Lower leg skin (tissue), 4 donors: Measurements from ENCODE around the gene PIK3IP1. TPM values are rescaled to one million over a fixed set of nuclear protein-coding genes. Genes with fewer than 3 reads are reported as not detected.
"Not testable (repeated sequence)": the region's sequence is repeated elsewhere in the genome, so short reads cannot be mapped to it uniquely, and the experiment has no call there.

Experiments used
- DNase-seq, 2 donors: peaks; one replicate each; pipeline ENCODE4 v3.0.0-alpha.2; 2019; ENCODE audit warnings: low spot score in 2 of 2
- H3K4me3 ChIP-seq: fragments of 200-600 bp; sonication (generic); 2 replicates; pipeline ENCODE4 v1.5.1; 2017; ENCODE audit warnings: mild to moderate bottlenecking, low read depth; ENCODE audit not compliant: poor library complexity, severe bottlenecking
- CTCF ChIP-seq, 3 donors: fragments of 450-650 bp; IDR thresholded peaks; one replicate each; pipeline ENCODE4 v1.5.1; 2016; ENCODE audit warnings: antibody characterized with exemption in 3 of 3, mild to moderate bottlenecking in 3 of 3, moderate library complexity in 2 of 3
- POLR2A ChIP-seq, 2 donors: fragments of 450-650 bp; IDR thresholded peaks; one replicate each; pipeline ENCODE4 v1.6.1; 2016 to 2017; ENCODE audit warnings: antibody characterized with exemption in 2 of 2, mild to moderate bottlenecking in 1 of 2, moderate library complexity in 1 of 2
- WGBS, 2 donors: methylation state at CpG; one replicate each; pipeline ENCODE4 v1.1.5; 2018; 5-methylcytosine and 5-hydroxymethylcytosine counted together
- intact Hi-C: fragments of 100-400 bp; cut with DNase I; formaldehyde crosslinking; loops from one replicate; pipeline ENCODE4 v1.15.0; 2023; ENCODE audit warnings: low total_unique reads
- total RNA-seq, 4 donors: library from RNA; depleted of rRNA; stranded (reverse); fragments of >200 nt; gene quantifications; one replicate each; pipeline ENCODE4 v1.1.0, GENCODE V29; 2016

The PIK3IP1 gene
- total RNA-seq, 4 donors from 2014 or later, result 84.8 to 162 (median 120) TPM

GRCh38 chr22:31248138-31248745 is 44.0 kb downstream of the PIK3IP1 start:
- intact Hi-C loops, result no loop called here
- H3K4me3 ChIP-seq, result peak overlapping the region; percentile 54
- WGBS, 2 donors, result 22 to 24% methylated on average over 13 to 17 of the region's 17 CpGs
- no peak for TF ChIP-seq CTCF (IDR thresholded peaks at IDR 0.05)
- TF ChIP-seq POLR2A (IDR thresholded peaks at IDR 0.05), result no peak
- peak; percentile 77 to 90 for DNase-seq

GRCh38 chr22:31247726-31248125 is 44.6 kb downstream of the PIK3IP1 start:
- intact Hi-C loops, result no loop called here
- no peak for TF ChIP-seq POLR2A (IDR thresholded peaks at IDR 0.05)
- TF ChIP-seq CTCF (IDR thresholded peaks at IDR 0.05), result no peak
- DNase-seq, result no peak
- H3K4me3 ChIP-seq, result no peak overlapping the region
- 12 to 33% methylated on average over 1 of the region's 1 CpG for WGBS, 2 donors

- no peak for DNase-seq
- WGBS, 2 donors, result 88 to 89% methylated on average over 2 of the region's 2 CpGs
- H3K4me3 ChIP-seq, result no peak overlapping the region
- no peak for TF ChIP-seq CTCF (IDR thresholded peaks at IDR 0.05)
- TF ChIP-seq POLR2A (IDR thresholded peaks at IDR 0.05), result no peak
- intact Hi-C loops, result no loop called here
Measured at GRCh38 chr22:31246687-31247086, 45.6 kb downstream of the PIK3IP1 start.

- DNase-seq, intact Hi-C loops, H3K4me3 ChIP-seq: not testable (repeated sequence)
- 74 to 86% methylated on average over 8 to 12 of the region's 12 CpGs for WGBS, 2 donors
Measured at GRCh38 chr22:31245998-31246397, 46.3 kb downstream of the PIK3IP1 start.

GRCh38 chr22:31244943-31245451 is 47.3 kb downstream of the PIK3IP1 start:
- no peak overlapping the region for H3K4me3 ChIP-seq
- no peak for DNase-seq
- WGBS, 2 donors, result 85 to 93% methylated on average over 7 of the region's 7 CpGs
- no peak for TF ChIP-seq POLR2A (IDR thresholded peaks at IDR 0.05)
- no peak for TF ChIP-seq CTCF (IDR thresholded peaks at IDR 0.05)
- intact Hi-C loops, result no loop called here

GRCh38 chr22:31244046-31244942 is 48.0 kb downstream of the PIK3IP1 start:
- no peak for TF ChIP-seq POLR2A (IDR thresholded peaks at IDR 0.05)
- TF ChIP-seq CTCF (IDR thresholded peaks at IDR 0.05), result no peak
- DNase-seq, result no peak
- WGBS, 2 donors, result 53 to 64% methylated on average over 9 of the region's 9 CpGs
- intact Hi-C loops, result no loop called here
- H3K4me3 ChIP-seq, result no peak overlapping the region
